BJ (cell line): ENCODE results near the gene MAT2A. TPM values are rescaled to one million over a fixed set of nuclear protein-coding genes. Genes with fewer than 3 reads are reported as not detected.
A peak's percentile ranks its signal among the peaks of the same experiment; 100 is the strongest.

Source experiments
- CTCF ChIA-PET: fragments of 350-600 bp; formaldehyde crosslinking; extraction: SDS; loops from one replicate; lab custom pipeline; 2021; ENCODE audit warnings: antibody characterized with exemption, inconsistent platforms; lab: Yijun Ruan, JAX
- POLR2A ChIA-PET: fragments of 300-600 bp; sonication (Branson Sonifier 250); formaldehyde crosslinking; extraction: SDS; loops from one replicate; lab custom pipeline; 2021; ENCODE audit warnings: antibody characterized with exemption; lab: Charles Lee
- DNase-seq: peaks from one replicate; pipeline ENCODE4 v3.0.0-alpha.2; 2011; ENCODE audit warnings: low read depth
- H3K27me3 ChIP-seq: 2 replicates; pipeline ENCODE4 v1.6.0; 2011; ENCODE audit warnings: low read length; ENCODE audit not compliant: control insufficient read depth, insufficient read depth
- H3K36me3 ChIP-seq: 2 replicates; pipeline ENCODE4 v1.5.1; 2011; ENCODE audit warnings: low read length; ENCODE audit not compliant: control insufficient read depth, insufficient read depth
- H3K4me3 ChIP-seq: 2 replicates; pipeline ENCODE4 v1.5.1; 2011; ENCODE audit warnings: low read depth, mild to moderate bottlenecking, control low read depth, low read length
- polyA minus RNA-seq: library from RNA; depleted of rRNA, polyadenylated mRNA; stranded (reverse); fragments of >200 nt; gene quantifications from 2 replicates; pipeline ENCODE4 v1.2.3, GENCODE V29; 2011; rRNA and poly(A)+ RNA removed
- polyA plus RNA-seq: library from polyadenylated mRNA; depleted of rRNA; stranded (reverse); fragments of >200 nt; gene quantifications from 2 replicates; pipeline ENCODE4 v1.2.3, GENCODE V29; 2011; rRNA removed
- TF ChIP-seq, protein P1 (sequence below): IDR thresholded peaks from 2 replicates; pipeline ENCODE4 v1.5.1; 2011; ENCODE audit warnings: low read depth, mild to moderate bottlenecking, control low read depth, inconsistent platforms, low read length, moderate library complexity; ENCODE audit not compliant: insufficient read depth

Gene MAT2A
- polyA plus RNA-seq (261 and 302 TPM in 2 replicates), polyA minus RNA-seq (83.2 and 91.5 TPM in 2 replicates)

DNA sequence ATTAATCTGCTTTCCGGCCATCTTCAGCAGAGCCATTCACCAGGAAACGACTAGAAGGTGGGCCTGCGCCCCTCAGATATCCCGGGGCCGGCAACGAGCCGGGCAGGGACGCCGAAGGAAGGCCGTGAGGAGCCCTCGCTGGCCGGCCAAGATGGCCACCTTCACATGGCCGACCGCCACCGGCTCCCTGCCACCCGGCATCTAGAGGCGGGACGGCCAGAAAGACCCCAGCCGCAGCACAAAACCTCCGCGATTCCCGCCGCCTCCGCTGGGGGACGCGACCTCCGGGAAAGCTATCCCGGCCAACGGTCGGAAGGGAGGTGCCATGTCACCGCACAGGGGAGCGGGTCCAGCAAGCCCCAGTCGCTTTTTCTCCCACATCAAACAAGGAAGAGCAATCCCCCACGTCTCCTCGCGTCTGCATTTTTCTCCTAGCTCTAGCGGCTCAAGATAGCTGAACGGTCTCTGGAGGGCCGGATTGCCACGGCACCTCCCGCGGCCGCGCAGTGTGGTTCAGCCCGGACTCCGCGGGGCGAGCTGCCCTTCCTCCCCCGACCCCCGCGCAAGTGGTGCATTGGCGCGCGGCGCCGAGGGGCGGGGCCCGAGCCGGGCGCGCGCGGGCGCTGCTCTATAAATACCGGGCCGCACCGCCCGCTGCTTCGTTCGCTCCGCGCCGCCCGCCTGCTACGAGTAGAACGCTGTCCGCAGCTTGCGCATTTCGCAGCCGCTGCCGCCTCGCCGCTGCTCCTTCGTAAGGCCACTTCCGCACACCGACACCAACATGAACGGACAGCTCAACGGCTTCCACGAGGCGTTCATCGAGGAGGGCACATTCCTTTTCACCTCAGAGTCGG is at the start of gene MAT2A:
Gene MAT2A, plus strand, starts transcription at position 662 of the 854 bp plus-strand sequence. Its CDS starts 120 bp downstream, at position 782.
- CTCF ChIA-PET = interaction anchor here (0.7 to 19.5 kb wide), 8 partner anchors 12 to 125 kb away, joined by 3 to 460 read pairs (median 4); partner anchors contain the start of gene SH2D6
- POLR2A ChIA-PET = interaction anchor here (0.5 to 2.0 kb wide), 11 partner anchors 9 to 195 kb away, joined by 3 to 13 read pairs (median 5); partner anchors contain the start of gene SH2D6
- H3K4me3 ChIP-seq = peak within 1 kb of the TSS; percentile 98
- H3K36me3 ChIP-seq = peaks cover 10% of the 10 kb centered on the region
- TF ChIP-seq, protein P1, sequence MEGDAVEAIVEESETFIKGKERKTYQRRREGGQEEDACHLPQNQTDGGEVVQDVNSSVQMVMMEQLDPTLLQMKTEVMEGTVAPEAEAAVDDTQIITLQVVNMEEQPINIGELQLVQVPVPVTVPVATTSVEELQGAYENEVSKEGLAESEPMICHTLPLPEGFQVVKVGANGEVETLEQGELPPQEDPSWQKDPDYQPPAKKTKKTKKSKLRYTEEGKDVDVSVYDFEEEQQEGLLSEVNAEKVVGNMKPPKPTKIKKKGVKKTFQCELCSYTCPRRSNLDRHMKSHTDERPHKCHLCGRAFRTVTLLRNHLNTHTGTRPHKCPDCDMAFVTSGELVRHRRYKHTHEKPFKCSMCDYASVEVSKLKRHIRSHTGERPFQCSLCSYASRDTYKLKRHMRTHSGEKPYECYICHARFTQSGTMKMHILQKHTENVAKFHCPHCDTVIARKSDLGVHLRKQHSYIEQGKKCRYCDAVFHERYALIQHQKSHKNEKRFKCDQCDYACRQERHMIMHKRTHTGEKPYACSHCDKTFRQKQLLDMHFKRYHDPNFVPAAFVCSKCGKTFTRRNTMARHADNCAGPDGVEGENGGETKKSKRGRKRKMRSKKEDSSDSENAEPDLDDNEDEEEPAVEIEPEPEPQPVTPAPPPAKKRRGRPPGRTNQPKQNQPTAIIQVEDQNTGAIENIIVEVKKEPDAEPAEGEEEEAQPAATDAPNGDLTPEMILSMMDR = peak; percentile 83
- DNase-seq = no peak
- H3K27me3 ChIP-seq = no peaks in the 10 kb centered on the region

DNA sequence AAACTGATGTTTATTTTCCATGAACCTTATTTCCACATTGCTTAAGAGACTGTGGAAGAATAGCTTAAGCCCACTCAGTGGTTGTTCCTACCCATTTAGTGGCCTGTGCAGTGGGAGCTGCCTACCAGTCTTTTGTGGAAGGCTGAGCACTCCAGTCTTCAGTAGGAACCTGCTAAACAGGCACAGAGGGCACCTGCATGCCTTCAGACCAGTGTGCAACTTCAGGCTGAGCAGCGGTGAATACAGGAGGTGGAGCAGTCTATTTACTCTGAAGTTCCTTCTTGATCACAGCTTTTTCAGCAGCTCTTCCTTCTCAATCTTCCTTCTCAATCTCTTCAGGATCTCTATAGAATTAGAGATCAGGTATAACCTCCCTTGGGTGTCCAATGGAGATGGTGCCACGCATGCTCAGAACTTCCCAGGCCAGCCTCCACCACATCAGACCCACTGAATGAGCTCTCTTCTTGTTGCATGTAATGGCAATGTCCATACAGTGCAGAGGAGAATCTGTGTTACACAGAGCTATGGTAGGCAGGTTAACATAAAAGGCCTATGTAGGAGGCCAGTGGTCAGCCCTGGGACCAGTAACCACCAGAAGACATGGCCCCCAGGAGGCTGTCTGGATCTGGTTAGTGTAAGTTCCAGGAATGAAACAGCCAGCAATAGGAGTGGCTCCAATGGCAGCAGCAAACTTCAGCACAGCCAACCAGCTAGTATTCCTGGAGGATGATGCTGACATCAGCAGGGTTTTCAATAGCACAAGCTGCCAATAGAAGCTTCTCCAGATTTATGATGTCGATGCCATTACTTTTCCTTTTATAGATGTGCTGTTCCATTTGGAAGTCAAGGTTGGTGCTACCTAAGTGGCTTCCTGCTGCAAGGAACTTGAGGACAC is 47.9 kb upstream of the MAT2A start:
- no peaks in the 10 kb centered on the region for H3K36me3 ChIP-seq
- no peaks in the 10 kb centered on the region for H3K27me3 ChIP-seq
- TF ChIP-seq, protein P1 = no peak
- no peak for DNase-seq
- no peak overlapping the region for H3K4me3 ChIP-seq
- ChIA-PET POLR2A (no interaction called here), CTCF (interaction anchor here (1.3 kb wide), 1 partner anchor 15 kb away, joined by 3 read pairs; no protein-coding TSS in a partner anchor)

DNA sequence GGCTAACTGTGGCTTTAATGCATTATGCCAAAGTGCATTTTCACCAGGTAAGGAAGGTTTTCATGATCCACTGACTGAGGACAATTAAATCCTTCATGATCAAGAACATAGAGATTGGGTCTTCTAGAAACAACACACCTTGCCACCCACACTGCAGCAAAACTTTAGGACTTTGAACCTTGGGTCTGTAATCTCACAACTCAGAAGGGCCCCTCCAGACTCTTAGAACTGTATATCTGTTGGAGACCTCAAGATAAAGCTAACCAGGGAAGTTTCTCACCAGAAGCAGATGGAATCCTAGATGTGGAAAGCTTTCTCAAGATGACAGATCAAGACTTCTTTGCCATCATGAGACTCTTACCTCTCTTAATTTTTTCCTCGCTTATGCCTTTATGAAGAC is 42.5 kb upstream of the MAT2A start:
- ChIA-PET CTCF (no interaction called here), POLR2A (no interaction called here)
- TF ChIP-seq, protein P1 = no peak
- no peak for DNase-seq
- Histone ChIP-seq H3K4me3 (no peak overlapping the region), H3K27me3 (no peaks in the 10 kb centered on the region), H3K36me3 (no peaks in the 10 kb centered on the region)

DNA sequence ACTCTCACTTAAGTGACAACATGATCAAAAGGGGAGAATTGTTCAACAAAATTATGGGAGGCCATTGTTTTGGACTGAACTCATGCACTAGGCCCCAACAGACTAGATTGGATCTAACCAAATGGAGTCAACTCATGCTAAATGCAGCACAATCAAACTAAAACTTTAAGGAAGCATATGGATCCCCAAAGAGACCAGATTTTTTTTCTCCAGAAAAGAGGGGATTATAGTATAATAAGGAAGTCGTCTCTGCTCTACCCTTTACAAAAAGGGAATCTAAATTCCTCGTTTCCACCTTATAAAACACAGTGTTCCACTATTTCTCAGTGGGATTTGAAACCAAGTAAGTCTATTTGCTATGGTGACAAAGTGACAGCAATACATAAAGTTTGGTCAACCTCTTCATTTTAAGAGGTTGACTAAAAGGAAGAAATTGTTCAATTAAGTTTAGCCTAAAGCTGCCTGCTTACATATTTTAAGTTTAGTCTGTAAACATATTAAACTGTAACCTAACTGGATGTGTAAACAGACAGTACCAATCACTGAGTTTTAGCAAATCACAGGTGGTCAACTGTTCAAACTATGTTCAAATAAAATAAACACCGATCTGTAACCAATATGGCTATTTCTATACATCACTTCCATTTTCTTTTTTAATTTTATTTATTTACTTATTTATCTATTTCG is 40.9 kb upstream of the MAT2A start:
- H3K4me3 ChIP-seq = no peak overlapping the region
- POLR2A ChIA-PET = no interaction called here
- H3K27me3 ChIP-seq = no peaks in the 10 kb centered on the region
- TF ChIP-seq, protein P1 = no peak
- no peaks in the 10 kb centered on the region for H3K36me3 ChIP-seq
- no peak for DNase-seq
- CTCF ChIA-PET = no interaction called here
